Mesendoderm (in vitro differentiated cells): ENCODE results near the gene PFKFB4.
"Not testable (repeated sequence)": the region's sequence is repeated elsewhere in the genome, so short reads cannot be mapped to it uniquely, and the experiment has no call there.

ENCODE experiments used
- DNase-seq: peaks from one replicate; pipeline ENCODE4 v3.0.0; 2013
- H2AK5ac ChIP-seq: 2 replicates; pipeline ENCODE4 v1.6.1; 2013; ENCODE audit warnings: low read length, inconsistent platforms
- H2BK120ac ChIP-seq: 2 replicates; pipeline ENCODE4 v1.6.1; 2013; ENCODE audit warnings: low read depth, mild to moderate bottlenecking, low read length, moderate library complexity, mixed read lengths
- H2BK15ac ChIP-seq: replicated peaks from 2 replicates; pipeline ENCODE4 v1.6.1; 2013; ENCODE audit warnings: low read depth, mild to moderate bottlenecking, moderate library complexity
- H2BK5ac ChIP-seq: 2 replicates; pipeline ENCODE4 v1.6.1; 2013; ENCODE audit warnings: low read length, inconsistent platforms
- H3K18ac ChIP-seq: 2 replicates; pipeline ENCODE4 v1.6.1; 2013; ENCODE audit warnings: mild to moderate bottlenecking, low read length, mixed read lengths
- H3K23ac ChIP-seq: one replicate; pipeline ENCODE4 v1.6.1; 2013; ENCODE audit warnings: low read length
- H3K27ac ChIP-seq: 2 replicates; pipeline ENCODE4 v1.5.1; 2013; ENCODE audit warnings: low read depth, mild to moderate bottlenecking, inconsistent platforms, low read length, moderate library complexity
- H3K27me3 ChIP-seq: 2 replicates; pipeline ENCODE4 v1.6.1; 2013; ENCODE audit warnings: low read length, control low read depth, mild to moderate bottlenecking, inconsistent platforms; ENCODE audit not compliant: insufficient read depth, poor library complexity
- H3K36me3 ChIP-seq: 2 replicates; pipeline ENCODE4 v1.6.1; 2013; ENCODE audit warnings: low read length, inconsistent platforms; ENCODE audit not compliant: control insufficient read depth, insufficient read depth
- H3K4ac ChIP-seq: one replicate; pipeline ENCODE4 v1.6.1; 2013; ENCODE audit warnings: low read depth, mild to moderate bottlenecking, low read length, moderate library complexity
- H3K4me1 ChIP-seq: 2 replicates; pipeline ENCODE4 v1.6.1; 2013; ENCODE audit warnings: low read depth, low read length, inconsistent platforms; ENCODE audit not compliant: control insufficient read depth
- H3K4me2 ChIP-seq: 2 replicates; pipeline ENCODE4 v1.6.1; 2013; ENCODE audit warnings: low read length
- H3K4me3 ChIP-seq: 2 replicates; pipeline ENCODE4 v1.5.1; 2013; ENCODE audit warnings: mild to moderate bottlenecking, low read length
- H3K56ac ChIP-seq: one replicate; pipeline ENCODE4 v1.6.1; 2013; ENCODE audit warnings: low read length
- H3K79me1 ChIP-seq: 2 replicates; pipeline ENCODE4 v1.6.1; 2013; ENCODE audit warnings: low read length, inconsistent platforms
- H3K79me2 ChIP-seq: 2 replicates; pipeline ENCODE4 v1.6.1; 2013; ENCODE audit warnings: mild to moderate bottlenecking, low read length; ENCODE audit not compliant: control insufficient read depth, insufficient read depth
- H3K9ac ChIP-seq: 2 replicates; pipeline ENCODE4 v1.6.1; 2013; ENCODE audit warnings: low read length, inconsistent platforms
- H4K5ac ChIP-seq: one replicate; pipeline ENCODE4 v1.6.1; 2013; ENCODE audit warnings: low read length
- H4K8ac ChIP-seq: one replicate; pipeline ENCODE4 v1.6.1; 2013; ENCODE audit warnings: low read depth, mild to moderate bottlenecking, control low read depth, low read length, moderate library complexity
- WGBS: extraction: QIAGEN DNeasy Blood & Tissue Kit; methylation state at CpG from one replicate; pipeline ENCODE4 v1.1.7; 2013; ENCODE audit warnings: low lambda C conversion rate, missing lambda C conversion rate; ENCODE audit not compliant: insufficient coverage; ENCODE audit errors: extremely low coverage; 5-methylcytosine and 5-hydroxymethylcytosine counted together

The PFKFB4 gene

DNA sequence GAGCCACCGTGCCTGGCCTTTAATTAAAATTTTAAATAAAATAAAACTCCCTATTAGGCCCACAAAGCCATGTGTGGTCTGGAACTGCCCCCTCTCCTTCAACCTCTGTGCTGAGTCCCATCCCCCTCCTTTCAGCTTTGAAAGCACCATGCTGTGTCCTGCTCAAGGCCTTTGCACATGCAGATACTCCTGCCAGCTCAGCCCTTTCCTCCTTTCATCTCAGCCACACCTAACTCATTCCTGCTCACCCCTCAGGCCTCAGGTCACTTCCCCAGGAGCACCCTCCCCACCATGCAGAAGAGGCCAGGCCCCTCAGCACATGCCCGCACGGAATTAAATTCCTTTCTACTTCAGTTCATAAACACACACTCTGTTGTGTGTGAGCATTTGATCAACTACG, 82.0 kb downstream of the PFKFB4 start:
- Histone ChIP-seq H2BK120ac (no peak overlapping the region), H3K9ac (no peak overlapping the region), H3K36me3 (no peaks in the 10 kb centered on the region), H3K23ac (no peak overlapping the region), H3K79me2 (no peaks in the 10 kb centered on the region), H2AK5ac (peak overlapping the region; percentile 58), H2BK15ac (no peak overlapping the region), H3K56ac (peak overlapping the region; percentile 79), H4K5ac (no peak overlapping the region), H2BK5ac (no peak overlapping the region), H3K79me1 (peaks cover 7% of the 10 kb centered on the region), H3K4me1 (peaks cover 9% of the 10 kb centered on the region), H3K18ac (no peak overlapping the region), H3K4me2 (peak overlapping the region; percentile 7), H4K8ac (no peak overlapping the region), H3K4ac (no peak overlapping the region), H3K27me3 (no peaks in the 10 kb centered on the region), H3K27ac (peak overlapping the region; percentile 36), H3K4me3 (no peak overlapping the region)
- peak; percentile 92 for DNase-seq
- no CpG with 5 or more reads among the region's 4 CpGs for WGBS

- H3K27ac ChIP-seq, H3K4me3 ChIP-seq, H3K4ac ChIP-seq, DNase-seq, H3K4me2 ChIP-seq, H2BK15ac ChIP-seq, H3K27me3 ChIP-seq, H3K4me1 ChIP-seq, H3K18ac ChIP-seq, H3K23ac ChIP-seq, H3K36me3 ChIP-seq, H2BK5ac ChIP-seq, H2BK120ac ChIP-seq, H3K79me2 ChIP-seq, H3K56ac ChIP-seq, H4K5ac ChIP-seq, H3K9ac ChIP-seq, H4K8ac ChIP-seq, H2AK5ac ChIP-seq: not testable (repeated sequence)
- no CpG with 5 or more reads among the region's 4 CpGs for WGBS
- H3K79me1 ChIP-seq, result peaks cover 11% of the 10 kb centered on the region
Measured at GRCh38 chr3:48474031-48474430, 82.6 kb downstream of the PFKFB4 start.

- H2BK120ac ChIP-seq, result no peak overlapping the region
- H3K56ac ChIP-seq, result peak overlapping the region; percentile 78
- peak overlapping the region; percentile 31 for H2BK5ac ChIP-seq
- peaks cover 11% of the 10 kb centered on the region for H3K79me1 ChIP-seq
- H3K79me2 ChIP-seq, result peaks cover 1% of the 10 kb centered on the region
- H3K9ac ChIP-seq, result peak overlapping the region; percentile 35
- H3K23ac ChIP-seq, result peak overlapping the region; percentile 55
- DNase-seq, result no peak
- H3K4me2 ChIP-seq, result no peak overlapping the region
- no peak overlapping the region for H3K4ac ChIP-seq
- H4K8ac ChIP-seq, result no peak overlapping the region
- H3K27me3 ChIP-seq, result no peaks in the 10 kb centered on the region
- no peak overlapping the region for H2BK15ac ChIP-seq
- H2AK5ac ChIP-seq, result no peak overlapping the region
- H3K36me3 ChIP-seq, result no peaks in the 10 kb centered on the region
- H4K5ac ChIP-seq, result no peak overlapping the region
- peaks cover 9% of the 10 kb centered on the region for H3K4me1 ChIP-seq
- no CpG with 5 or more reads among the region's 5 CpGs for WGBS
- H3K4me3 ChIP-seq, result no peak overlapping the region
- H3K18ac ChIP-seq, result peak overlapping the region; percentile 19
- peak overlapping the region; percentile 77 for H3K27ac ChIP-seq
Measured at GRCh38 chr3:48473617-48473952, 83.0 kb downstream of the PFKFB4 start.

GRCh38 chr3:48472923-48473616, 83.5 kb downstream of the PFKFB4 start:
- Histone ChIP-seq H4K5ac (no peak overlapping the region), H3K56ac (peak overlapping the region; percentile 83), H3K79me2 (peaks cover 1% of the 10 kb centered on the region), H3K4ac (peak overlapping the region; percentile 74), H4K8ac (no peak overlapping the region), H3K4me3 (peak overlapping the region; percentile 26), H3K4me2 (peak overlapping the region; percentile 16), H2AK5ac (no peak overlapping the region), H3K18ac (peak overlapping the region; percentile 72), H2BK120ac (peak overlapping the region; percentile 33), H3K36me3 (no peaks in the 10 kb centered on the region), H3K4me1 (peaks cover 9% of the 10 kb centered on the region), H3K27me3 (no peaks in the 10 kb centered on the region), H2BK15ac (no peak overlapping the region), H3K9ac (peak overlapping the region; percentile 84), H2BK5ac (peak overlapping the region; percentile 31), H3K27ac (peak overlapping the region; percentile 77), H3K23ac (peak overlapping the region; percentile 55), H3K79me1 (peaks cover 11% of the 10 kb centered on the region)
- DNase-seq, result peak; percentile 98
- no CpG with 5 or more reads among the region's 17 CpGs for WGBS

GRCh38 chr3:48472673-48472922, 84.0 kb downstream of the PFKFB4 start:
- peak overlapping the region; percentile 16 for H3K4me2 ChIP-seq
- peak overlapping the region; percentile 30 for H2BK5ac ChIP-seq
- WGBS, result no CpG with 5 or more reads among the region's 5 CpGs
- no peaks in the 10 kb centered on the region for H3K27me3 ChIP-seq
- DNase-seq, result no peak
- H3K79me2 ChIP-seq, result peaks cover 1% of the 10 kb centered on the region
- H3K36me3 ChIP-seq, result no peaks in the 10 kb centered on the region
- peak overlapping the region; percentile 74 for H3K4ac ChIP-seq
- peaks cover 11% of the 10 kb centered on the region for H3K79me1 ChIP-seq
- peak overlapping the region; percentile 72 for H3K18ac ChIP-seq
- H3K27ac ChIP-seq, result peak overlapping the region; percentile 74
- no peak overlapping the region for H4K5ac ChIP-seq
- peak overlapping the region; percentile 83 for H3K56ac ChIP-seq
- no peak overlapping the region for H3K23ac ChIP-seq
- H3K4me3 ChIP-seq, result peak overlapping the region; percentile 26
- peak overlapping the region; percentile 84 for H3K9ac ChIP-seq
- H4K8ac ChIP-seq, result no peak overlapping the region
- H2BK15ac ChIP-seq, result no peak overlapping the region
- peak overlapping the region; percentile 33 for H2BK120ac ChIP-seq
- H3K4me1 ChIP-seq, result peaks cover 9% of the 10 kb centered on the region
- no peak overlapping the region for H2AK5ac ChIP-seq

- no CpG with 5 or more reads among the region's 1 CpG for WGBS
- H3K27ac ChIP-seq, result no peak overlapping the region
Measured at GRCh38 chr3:48470286-48470685, 86.3 kb downstream of the PFKFB4 start.

More at GRCh38 chr3:48470286-48470685, 86.3 kb downstream of the PFKFB4 start:
- no peak overlapping the region for H3K4me3 ChIP-seq
- H3K18ac ChIP-seq, result no peak overlapping the region
- H3K27me3 ChIP-seq, result no peaks in the 10 kb centered on the region
- H3K79me2 ChIP-seq, result peaks cover 1% of the 10 kb centered on the region
- H2BK120ac ChIP-seq, result no peak overlapping the region
- peak overlapping the region; percentile 66 for H3K56ac ChIP-seq
- no peak for DNase-seq
- no peak overlapping the region for H4K5ac ChIP-seq
- no peak overlapping the region for H2BK15ac ChIP-seq
- no peak overlapping the region for H3K23ac ChIP-seq
- H3K4ac ChIP-seq, result no peak overlapping the region
- H3K4me1 ChIP-seq, result peaks cover 11% of the 10 kb centered on the region
- no peak overlapping the region for H2AK5ac ChIP-seq
- H4K8ac ChIP-seq, result no peak overlapping the region
- no peak overlapping the region for H2BK5ac ChIP-seq
- H3K4me2 ChIP-seq, result no peak overlapping the region
- H3K9ac ChIP-seq, result peak overlapping the region; percentile 33
- peaks cover 11% of the 10 kb centered on the region for H3K79me1 ChIP-seq
- no peaks in the 10 kb centered on the region for H3K36me3 ChIP-seq
